SU-DHL-6 (cell line): ENCODE results near the gene ZMAT2.

ENCODE experiments used
- EZH2phosphoT487 ChIP-seq: fragments of 200-600 bp; sonication (generic), shearing (Covaris generic); conservative IDR thresholded peaks from 2 replicates; pipeline ENCODE4 v1.6.1; 2018; ENCODE audit warnings: mild to moderate bottlenecking, antibody characterized with exemption, low read length, moderate library complexity, mixed read lengths
- TF ChIP-seq, protein P1 (sequence below): fragments of 200-600 bp; sonication (generic); IDR thresholded peaks from one replicate; pipeline ENCODE4 v1.5.1; 2017; ENCODE audit warnings: antibody characterized with exemption, mild to moderate bottlenecking, low read length, moderate library complexity; ENCODE audit not compliant: insufficient read depth, poor library complexity, severe bottlenecking

DNA sequence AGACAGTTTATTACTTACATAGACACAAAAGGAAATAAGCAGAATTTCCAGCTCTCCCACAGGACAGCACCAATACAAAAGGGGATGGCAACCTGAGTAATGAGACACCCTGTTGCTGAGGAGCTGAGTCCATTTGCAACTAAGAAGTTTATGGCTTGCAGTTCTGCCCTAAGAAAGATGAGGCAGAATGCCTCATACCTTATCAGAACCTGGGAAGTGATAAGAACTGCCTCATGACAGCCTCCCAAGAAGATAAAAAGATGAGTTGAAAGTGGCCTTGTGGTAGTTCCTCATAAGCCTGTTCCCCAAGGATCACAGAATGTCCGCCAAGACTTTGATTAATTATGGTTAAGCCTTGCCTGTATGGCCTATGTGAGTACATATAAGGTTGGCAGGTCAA is 41.7 kb downstream of the ZMAT2 start:
- TF ChIP-seq, protein P1, sequence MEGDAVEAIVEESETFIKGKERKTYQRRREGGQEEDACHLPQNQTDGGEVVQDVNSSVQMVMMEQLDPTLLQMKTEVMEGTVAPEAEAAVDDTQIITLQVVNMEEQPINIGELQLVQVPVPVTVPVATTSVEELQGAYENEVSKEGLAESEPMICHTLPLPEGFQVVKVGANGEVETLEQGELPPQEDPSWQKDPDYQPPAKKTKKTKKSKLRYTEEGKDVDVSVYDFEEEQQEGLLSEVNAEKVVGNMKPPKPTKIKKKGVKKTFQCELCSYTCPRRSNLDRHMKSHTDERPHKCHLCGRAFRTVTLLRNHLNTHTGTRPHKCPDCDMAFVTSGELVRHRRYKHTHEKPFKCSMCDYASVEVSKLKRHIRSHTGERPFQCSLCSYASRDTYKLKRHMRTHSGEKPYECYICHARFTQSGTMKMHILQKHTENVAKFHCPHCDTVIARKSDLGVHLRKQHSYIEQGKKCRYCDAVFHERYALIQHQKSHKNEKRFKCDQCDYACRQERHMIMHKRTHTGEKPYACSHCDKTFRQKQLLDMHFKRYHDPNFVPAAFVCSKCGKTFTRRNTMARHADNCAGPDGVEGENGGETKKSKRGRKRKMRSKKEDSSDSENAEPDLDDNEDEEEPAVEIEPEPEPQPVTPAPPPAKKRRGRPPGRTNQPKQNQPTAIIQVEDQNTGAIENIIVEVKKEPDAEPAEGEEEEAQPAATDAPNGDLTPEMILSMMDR, result no peak
- TF ChIP-seq EZH2phosphoT487, result no peak
